PC-3 (cell line): ENCODE measurements around the gene RNF123. TPM values are rescaled to one million over a fixed set of nuclear protein-coding genes. Genes with fewer than 3 reads are reported as not detected.

Experiments used
- ATAC-seq: fragments of 200-7000 bp; cut with Tn5 transposase; 2 replicates; pipeline ENCODE4 v1.9.1; 2020; ENCODE audit warnings: mild to moderate bottlenecking, moderate library complexity
- BruUV-seq: library from RNA; stranded (reverse); fragments of 400-500 nt; replicated peaks from 2 replicates; lab custom pipeline; 2021; lab: Mats Ljungman, UMichigan
- CTCF ChIA-PET: fragments of 300-600 bp; sonication (Branson Sonifier 250); formaldehyde crosslinking; loops from one replicate; lab custom pipeline; 2022; ENCODE audit warnings: antibody characterized with exemption; lab: Charles Lee
- POLR2A ChIA-PET: fragments of 300-600 bp; sonication (Branson Sonifier 250); formaldehyde crosslinking; loops from one replicate; lab custom pipeline; 2022; ENCODE audit warnings: antibody characterized with exemption; ENCODE audit not compliant: unreplicated experiment; lab: Charles Lee
- DNase-seq: peaks from one replicate; pipeline ENCODE4 v3.0.0-alpha.2; 2015
- H2AFZ ChIP-seq: fragments of 300-600 bp; sonication (generic); 2 replicates; pipeline ENCODE4 v1.6.0; 2016; ENCODE audit warnings: antibody characterized with exemption, low read length
- H3F3A ChIP-seq: fragments of 300-600 bp; sonication (generic); one replicate; pipeline ENCODE4 v1.6.0; 2017; ENCODE audit warnings: antibody characterized with exemption, low read length, control low read depth, mild to moderate bottlenecking; ENCODE audit not compliant: unreplicated experiment
- H3K27ac ChIP-seq: fragments of 300-600 bp; sonication (generic); 2 replicates; pipeline ENCODE4 v1.5.1; 2016; ENCODE audit warnings: mild to moderate bottlenecking, low read length
- H3K27me3 ChIP-seq: fragments of 300-600 bp; sonication (generic); 2 replicates; pipeline ENCODE4 v1.6.1; 2016; ENCODE audit warnings: low read length, mixed read lengths
- H3K36me3 ChIP-seq: fragments of 300-600 bp; sonication (generic); 2 replicates; pipeline ENCODE4 v1.6.1; 2016; ENCODE audit warnings: low read depth, mixed run types, low read length, mixed read lengths
- H3K4me1 ChIP-seq: fragments of 300-600 bp; sonication (generic); 2 replicates; pipeline ENCODE4 v1.5.1; 2016; ENCODE audit warnings: low read length; ENCODE audit not compliant: insufficient read depth
- H3K4me2 ChIP-seq: fragments of 300-600 bp; sonication (generic); 2 replicates; pipeline ENCODE4 v1.6.0; 2016; ENCODE audit warnings: low read length
- H3K4me3 ChIP-seq: fragments of 300-600 bp; sonication (generic); 2 replicates; pipeline ENCODE4 v1.5.1; 2016; ENCODE audit warnings: mild to moderate bottlenecking, low read length, mixed read lengths
- H3K79me2 ChIP-seq: fragments of 300-600 bp; sonication (generic); 2 replicates; pipeline ENCODE4 v1.6.1; 2017; ENCODE audit warnings: low read length, mixed read lengths
- H3K9ac ChIP-seq: fragments of 300-600 bp; sonication (generic); 2 replicates; pipeline ENCODE4 v1.6.0; 2016; ENCODE audit warnings: mild to moderate bottlenecking, low read length
- H3K9me2 ChIP-seq: fragments of 300-600 bp; sonication (generic); replicated peaks from 2 replicates; pipeline ENCODE4 v1.6.1; 2016; ENCODE audit warnings: mixed run types, low read length, mixed read lengths
- H3K9me3 ChIP-seq: fragments of 300-600 bp; sonication (generic); 2 replicates; pipeline ENCODE4 v1.6.1; 2016; ENCODE audit warnings: low read length, mixed read lengths
- H4K20me1 ChIP-seq: fragments of 300-600 bp; sonication (generic); 2 replicates; pipeline ENCODE4 v1.6.1; 2016; ENCODE audit warnings: low read length, mixed read lengths
- EZH2 ChIP-seq: fragments of 300-600 bp; sonication (generic); IDR thresholded peaks from one replicate; pipeline ENCODE4 v1.6.1; 2017; ENCODE audit warnings: antibody characterized with exemption, mild to moderate bottlenecking, low read length; ENCODE audit not compliant: unreplicated experiment
- EZH2phosphoT487 ChIP-seq: fragments of 300-600 bp; sonication (generic); IDR thresholded peaks from 2 replicates; pipeline ENCODE4 v1.6.1; 2018; ENCODE audit warnings: mild to moderate bottlenecking, antibody characterized with exemption, low read length, borderline replicate concordance
- intact Hi-C: fragments of 100-400 bp; cut with micrococcal nuclease; formaldehyde crosslinking; loops from 2 replicates; pipeline ENCODE4 v1.9.0; 2023
- total RNA-seq: library from RNA; depleted of rRNA; stranded (reverse); fragments of >200 nt; gene quantifications from 2 replicates; pipeline ENCODE4 v1.2.3, GENCODE V29; 2014
- TF ChIP-seq, protein P1 (sequence below): fragments of 300-600 bp; sonication (generic); conservative IDR thresholded peaks from 2 replicates; pipeline ENCODE4 v1.5.1; 2017; ENCODE audit warnings: antibody characterized with exemption, low read depth, mild to moderate bottlenecking, low read length

The RNF123 gene
- total RNA-seq, 1 experiment from 2014 or later = 38.6 TPM

DNA sequence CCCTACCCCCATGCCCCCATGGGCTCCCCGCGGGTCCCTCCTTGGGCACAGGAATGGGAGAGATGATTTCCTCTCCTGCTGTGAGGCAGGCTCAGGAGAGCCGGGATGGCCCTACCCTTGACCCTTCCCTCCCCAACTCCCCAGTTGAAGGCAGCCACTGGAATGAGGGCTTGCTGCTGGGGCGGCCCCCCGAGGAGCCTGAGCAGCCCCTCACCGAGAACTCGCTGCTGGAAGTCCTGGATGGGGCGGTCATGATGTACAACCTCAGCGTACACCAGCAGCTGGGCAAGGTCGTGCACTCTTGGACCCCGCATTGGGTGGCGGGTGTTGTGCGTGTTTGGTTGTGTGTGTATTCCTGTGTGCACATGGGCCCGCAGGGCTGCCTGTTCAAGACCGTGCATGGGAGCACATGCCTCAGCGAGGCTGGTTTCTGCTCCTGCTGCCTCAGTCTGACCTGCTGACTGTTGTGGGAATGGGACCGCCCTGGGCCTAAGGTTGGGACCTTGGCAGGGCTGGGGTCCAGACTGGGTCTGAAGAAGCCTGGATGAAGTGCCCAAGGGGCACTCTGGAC, 16.1 kb downstream of the RNF123 start:
- CTCF ChIA-PET = interaction anchor here (0.6 kb wide), 1 partner anchor 168 kb away, joined by 3 read pairs; no protein-coding TSS in a partner anchor
- no peaks in the 10 kb centered on the region for H3K9me2 ChIP-seq
- no peaks in the 10 kb centered on the region for H3K79me2 ChIP-seq
- POLR2A ChIA-PET = no interaction called here
- no peaks in the 10 kb centered on the region for H3K27me3 ChIP-seq
- H3K4me3 ChIP-seq = no peak overlapping the region
- H3K27ac ChIP-seq = no peak overlapping the region
- H3K4me2 ChIP-seq = no peak overlapping the region
- H3K36me3 ChIP-seq = peaks cover 10% of the 10 kb centered on the region; the same call in 1 of the 2 replicates
- no peaks in the 10 kb centered on the region for H4K20me1 ChIP-seq
- no peaks in the 10 kb centered on the region for H3F3A ChIP-seq
- TF ChIP-seq, protein P1, sequence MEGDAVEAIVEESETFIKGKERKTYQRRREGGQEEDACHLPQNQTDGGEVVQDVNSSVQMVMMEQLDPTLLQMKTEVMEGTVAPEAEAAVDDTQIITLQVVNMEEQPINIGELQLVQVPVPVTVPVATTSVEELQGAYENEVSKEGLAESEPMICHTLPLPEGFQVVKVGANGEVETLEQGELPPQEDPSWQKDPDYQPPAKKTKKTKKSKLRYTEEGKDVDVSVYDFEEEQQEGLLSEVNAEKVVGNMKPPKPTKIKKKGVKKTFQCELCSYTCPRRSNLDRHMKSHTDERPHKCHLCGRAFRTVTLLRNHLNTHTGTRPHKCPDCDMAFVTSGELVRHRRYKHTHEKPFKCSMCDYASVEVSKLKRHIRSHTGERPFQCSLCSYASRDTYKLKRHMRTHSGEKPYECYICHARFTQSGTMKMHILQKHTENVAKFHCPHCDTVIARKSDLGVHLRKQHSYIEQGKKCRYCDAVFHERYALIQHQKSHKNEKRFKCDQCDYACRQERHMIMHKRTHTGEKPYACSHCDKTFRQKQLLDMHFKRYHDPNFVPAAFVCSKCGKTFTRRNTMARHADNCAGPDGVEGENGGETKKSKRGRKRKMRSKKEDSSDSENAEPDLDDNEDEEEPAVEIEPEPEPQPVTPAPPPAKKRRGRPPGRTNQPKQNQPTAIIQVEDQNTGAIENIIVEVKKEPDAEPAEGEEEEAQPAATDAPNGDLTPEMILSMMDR = no peak
- TF ChIP-seq EZH2phosphoT487 (no peak), EZH2 (no peak)
- no TSS peak for BruUV-seq
- no peaks in the 10 kb centered on the region for H3K9me3 ChIP-seq
- H3K9ac ChIP-seq = no peak overlapping the region
- H3K4me1 ChIP-seq = no peaks in the 10 kb centered on the region
- ATAC-seq (no peak), DNase-seq (no peak)
- H2AFZ ChIP-seq = no peak overlapping the region
- intact Hi-C loops = no loop called here

GRCh38 chr3:49706456-49707112, 17.2 kb downstream of the RNF123 start:
- H3F3A ChIP-seq = no peaks in the 10 kb centered on the region
- DNase-seq = no peak
- H3K36me3 ChIP-seq = peaks cover 10% of the 10 kb centered on the region; the same call in 1 of the 2 replicates
- H2AFZ ChIP-seq = no peak overlapping the region
- H3K27ac ChIP-seq = no peak overlapping the region
- TF ChIP-seq, protein P1 = 0 out of 2 replicates have a peak, but pooled peaks have one; percentile 13
- TF ChIP-seq EZH2phosphoT487 = no peak
- H3K4me1 ChIP-seq = no peaks in the 10 kb centered on the region
- H3K9ac ChIP-seq = no peak overlapping the region
- H3K9me3 ChIP-seq = no peaks in the 10 kb centered on the region
- BruUV-seq = no TSS peak
- no peaks in the 10 kb centered on the region for H4K20me1 ChIP-seq
- no peaks in the 10 kb centered on the region for H3K27me3 ChIP-seq
- H3K4me2 ChIP-seq = no peak overlapping the region
- ChIA-PET POLR2A (no interaction called here), CTCF (interaction anchor here (0.6 kb wide), 1 partner anchor 169 kb away, joined by 3 read pairs; no protein-coding TSS in a partner anchor)
- no peak overlapping the region for H3K4me3 ChIP-seq
- intact Hi-C loops = no loop called here
- no peaks in the 10 kb centered on the region for H3K9me2 ChIP-seq
- no peak for ATAC-seq
- no peaks in the 10 kb centered on the region for H3K79me2 ChIP-seq

GRCh38 chr3:49707113-49707480, 17.7 kb downstream of the RNF123 start:
- Histone ChIP-seq H4K20me1 (no peaks in the 10 kb centered on the region), H3K27me3 (no peaks in the 10 kb centered on the region), H3K4me2 (no peak overlapping the region), H3K79me2 (no peaks in the 10 kb centered on the region), H3K4me1 (no peaks in the 10 kb centered on the region), H3K4me3 (no peak overlapping the region), H3K36me3 (peaks cover 10% of the 10 kb centered on the region; the same call in 1 of the 2 replicates), H2AFZ (no peak overlapping the region), H3K9ac (no peak overlapping the region), H3K9me2 (no peaks in the 10 kb centered on the region), H3K9me3 (no peaks in the 10 kb centered on the region), H3F3A (no peaks in the 10 kb centered on the region), H3K27ac (no peak overlapping the region)
- no TSS peak for BruUV-seq
- DNase-seq = peak; percentile 47
- intact Hi-C loops = no loop called here
- TF ChIP-seq, protein P1 = no peak
- TF ChIP-seq EZH2 = no peak
- no peak for TF ChIP-seq EZH2phosphoT487
- POLR2A ChIA-PET = no interaction called here
- peak; percentile 33 for ATAC-seq
- CTCF ChIA-PET = no interaction called here
